Neural progenitor cell (in vitro differentiated cells): ENCODE measurements around the gene PATZ1.

Experiments used
- CTCF ChIP-seq: fragments of 200-600 bp; sonication (generic); IDR thresholded peaks from 2 replicates; pipeline ENCODE4 v1.5.1; 2017; ENCODE audit warnings: antibody characterized with exemption, mild to moderate bottlenecking
- EZH2 ChIP-seq: fragments of 200-600 bp; sonication (generic); IDR thresholded peaks from 2 replicates; pipeline ENCODE4 v1.6.1; 2017; ENCODE audit warnings: antibody characterized with exemption, mild to moderate bottlenecking, moderate library complexity

- TF ChIP-seq CTCF: no peak
- TF ChIP-seq EZH2: no peak
These were observed 17.8 kb upstream of the PATZ1 start for GRCh38 chr22:31363885-31364465.
